SHP77 (cell line): ENCODE results near the gene NECTIN1.
A peak's percentile ranks its signal among the peaks of the same experiment; 100 is the strongest.

Source experiments
- DNase-seq, 2 experiments: peaks; one replicate each; lab custom pipeline; 2025; lab: John Stamatoyannopoulos, UW

The NECTIN1 gene

GRCh38 chr11:119692540-119692820, 36.5 kb downstream of the NECTIN1 start:
- no peak for DNase-seq

- DNase-seq: peak; percentile 56 to 67
Measured at GRCh38 chr11:119691701-119692539, 37.1 kb downstream of the NECTIN1 start.

GRCh38 chr11:119691020-119691666, 37.9 kb downstream of the NECTIN1 start:
- DNase-seq: no peak

- DNase-seq: no peak
Measured at GRCh38 chr11:119689302-119689701, 39.7 kb downstream of the NECTIN1 start.

- no peak for DNase-seq
Measured at GRCh38 chr11:119688356-119688755, 40.6 kb downstream of the NECTIN1 start.

- no peak for DNase-seq
Measured at GRCh38 chr11:119687373-119688046, 41.5 kb downstream of the NECTIN1 start.

GRCh38 chr11:119686177-119686882, 42.7 kb downstream of the NECTIN1 start:
- no peak for DNase-seq

GRCh38 chr11:119685111-119685746, 43.8 kb downstream of the NECTIN1 start:
- no peak for DNase-seq

- no peak for DNase-seq
Measured at GRCh38 chr11:119684361-119685110, 44.5 kb downstream of the NECTIN1 start.

- no peak for DNase-seq
Measured at GRCh38 chr11:119683783-119684182, 45.2 kb downstream of the NECTIN1 start.

- no peak for DNase-seq
Measured at GRCh38 chr11:119681361-119681910, 47.6 kb downstream of the NECTIN1 start.

- no peak for DNase-seq
Measured at GRCh38 chr11:119680541-119681360, 48.2 kb downstream of the NECTIN1 start.

GRCh38 chr11:119679346-119679745, 49.7 kb downstream of the NECTIN1 start:
- DNase-seq: no peak

- no peak for DNase-seq
Measured at GRCh38 chr11:119678351-119678750, 50.6 kb downstream of the NECTIN1 start.

- no peak for DNase-seq
Measured at GRCh38 chr11:119677840-119678239, 51.2 kb downstream of the NECTIN1 start.

GRCh38 chr11:119676461-119677020, 52.5 kb downstream of the NECTIN1 start:
- DNase-seq: no peak

- no peak for DNase-seq
Measured at GRCh38 chr11:119673759-119674336, 55.2 kb downstream of the NECTIN1 start.

- DNase-seq: no peak
Measured at GRCh38 chr11:119673052-119673758, 55.8 kb downstream of the NECTIN1 start.

- no peak for DNase-seq
Measured at GRCh38 chr11:119672597-119672996, 56.4 kb downstream of the NECTIN1 start.
